Fibroblast of lung (primary cell): ENCODE measurements around the gene ITPA. TPM values are rescaled to one million over a fixed set of nuclear protein-coding genes. Genes with fewer than 3 reads are reported as not detected.

ENCODE experiments used
- DNase-seq, 2 donors: peaks; one replicate each; pipeline versions ENCODE4 v3.0.0 to v3.0.0-alpha.2; 2010; ENCODE audit warnings: low read depth in 2 of 2
- H2AFZ ChIP-seq: 2 replicates; pipeline ENCODE4 v1.5.1; 2012; ENCODE audit warnings: low read length, control low read depth, inconsistent platforms
- H3K27ac ChIP-seq: 2 replicates; pipeline ENCODE4 v1.5.1; 2011; ENCODE audit warnings: low read length, control low read depth; ENCODE audit not compliant: insufficient read depth
- H3K27me3 ChIP-seq: 2 replicates; pipeline ENCODE4 v1.5.1; 2011; ENCODE audit warnings: mild to moderate bottlenecking, low read length; ENCODE audit not compliant: control insufficient read depth, insufficient read depth
- H3K36me3 ChIP-seq: 2 replicates; pipeline ENCODE4 v1.5.1; 2011; ENCODE audit warnings: low read length; ENCODE audit not compliant: control insufficient read depth, insufficient read depth
- H3K4me1 ChIP-seq: 2 replicates; pipeline ENCODE4 v1.5.1; 2011; ENCODE audit warnings: low read length; ENCODE audit not compliant: control insufficient read depth, insufficient read depth; ENCODE audit errors: extremely low read depth
- H3K4me2 ChIP-seq: 2 replicates; pipeline ENCODE4 v1.5.1; 2011; ENCODE audit warnings: low read length, control low read depth; ENCODE audit not compliant: insufficient read depth; ENCODE audit errors: extremely low read depth
- H3K4me3 ChIP-seq, 4 experiments: fragments of 200-600 bp in 1 of 4; sonication (generic) in 1 of 4; replicated peaks in 1 of 4; 2 replicates each; pipeline ENCODE4 v1.5.1; 2011 to 2016; ENCODE audit warnings: low read length in 4 of 4, low read depth in 3 of 4, mild to moderate bottlenecking in 3 of 4, control low read depth in 2 of 4, inconsistent platforms in 1 of 4, mixed read lengths in 1 of 4; ENCODE audit not compliant: insufficient read depth in 1 of 4; ENCODE audit errors: control extremely low read depth in 1 of 4
- H3K79me2 ChIP-seq: 2 replicates; pipeline ENCODE4 v1.5.1; 2012; ENCODE audit warnings: mild to moderate bottlenecking, low read length, inconsistent platforms; ENCODE audit not compliant: control insufficient read depth, insufficient read depth
- H3K9ac ChIP-seq: 2 replicates; pipeline ENCODE4 v1.5.1; 2011; ENCODE audit warnings: mild to moderate bottlenecking, low read length, control low read depth; ENCODE audit not compliant: insufficient read depth
- H3K9me3 ChIP-seq: 2 replicates; pipeline ENCODE4 v1.5.1; 2012; ENCODE audit warnings: low read depth, low read length; ENCODE audit not compliant: control insufficient read depth, insufficient read depth
- H4K20me1 ChIP-seq: 2 replicates; pipeline ENCODE4 v1.5.1; 2011; ENCODE audit warnings: low read length; ENCODE audit not compliant: control insufficient read depth, insufficient read depth; ENCODE audit errors: extremely low read depth
- EZH2 ChIP-seq: IDR thresholded peaks from 2 replicates; pipeline ENCODE4 v1.5.1; 2012; ENCODE audit warnings: low read length, control low read depth, mild to moderate bottlenecking; ENCODE audit errors: missing control alignments
- polyA plus RNA-seq, 2 donors: library from polyadenylated mRNA; depleted of rRNA in 1 of 2; stranded (reverse) in 1 of 2; unstranded in 1 of 2; fragments of >200 nt; gene quantifications; 2 replicates each; pipeline ENCODE4 v1.2.1, GENCODE V29; 2011 to 2012; ENCODE audit warnings: missing spikeins in 1 of 2
- total RNA-seq: library from RNA; depleted of rRNA; stranded (reverse); fragments of >200 nt; gene quantifications from 2 replicates; pipeline ENCODE4 v1.2.1, GENCODE V29; 2014
- TF ChIP-seq, protein P1 (sequence below), 2 donors: IDR thresholded peaks in 1 of 2; conservative IDR thresholded peaks in 1 of 2; 1 replicate in 1 of 2; 2 replicates in 1 of 2; pipeline ENCODE4 v1.5.1; 2011 to 2012; ENCODE audit warnings: low read length in 2 of 2, control low read depth in 1 of 2, inconsistent platforms in 1 of 2, low read depth in 1 of 2, mild to moderate bottlenecking in 1 of 2

ITPA gene
- total and polyA plus RNA-seq, 2 donors (not counting 1 experiment from before 2014, with no cell fraction given) = 21.3 to 32.2 TPM

DNA sequence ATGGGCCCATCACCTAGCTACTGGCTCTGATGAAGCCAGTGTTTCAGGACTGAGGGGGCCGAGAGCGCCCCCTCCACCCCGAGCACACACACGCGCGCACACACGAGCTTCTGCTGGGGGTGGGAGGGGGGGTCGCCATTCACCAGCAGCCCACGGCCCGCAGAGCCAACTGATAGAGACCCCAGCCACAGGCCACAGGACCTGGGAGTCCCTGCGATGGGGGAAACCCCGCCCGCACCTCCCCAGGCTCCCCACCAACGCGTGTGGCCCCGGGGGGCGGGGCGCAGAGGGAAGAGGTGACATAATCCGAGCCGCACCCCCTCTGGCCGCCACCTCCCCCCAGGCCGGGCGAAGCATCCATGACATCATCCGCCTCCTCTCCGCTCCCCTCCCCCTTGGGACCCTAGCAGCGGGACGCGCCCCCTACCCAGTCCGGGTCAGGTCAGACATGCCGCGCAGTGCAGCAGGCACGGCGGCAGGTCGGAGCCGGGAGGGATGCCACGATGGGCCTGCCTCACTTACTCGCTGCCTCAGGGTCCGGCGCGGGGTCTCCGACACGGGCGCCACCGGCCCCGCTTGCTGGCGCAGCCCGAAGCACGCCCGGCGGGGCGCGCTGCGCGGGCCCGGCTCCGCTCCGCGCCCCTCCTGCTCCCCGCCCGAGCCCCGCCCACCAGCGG is 36.2 kb upstream of the ITPA start, which contains the start of gene LZTS3:
Gene LZTS3 (minus strand): TSS at position 617 of the 677 bp plus-strand sequence. CDS start 6,386 bp downstream, outside the sequence.
- peak within 1 kb of the TSS; percentile 75 to 87 (median 83) for H3K4me3 ChIP-seq
- no peaks in the 10 kb centered on the region for H4K20me1 ChIP-seq
- peaks cover 3% of the 10 kb centered on the region for H3K4me1 ChIP-seq
- TF ChIP-seq EZH2 = no peak
- TF ChIP-seq, protein P1, sequence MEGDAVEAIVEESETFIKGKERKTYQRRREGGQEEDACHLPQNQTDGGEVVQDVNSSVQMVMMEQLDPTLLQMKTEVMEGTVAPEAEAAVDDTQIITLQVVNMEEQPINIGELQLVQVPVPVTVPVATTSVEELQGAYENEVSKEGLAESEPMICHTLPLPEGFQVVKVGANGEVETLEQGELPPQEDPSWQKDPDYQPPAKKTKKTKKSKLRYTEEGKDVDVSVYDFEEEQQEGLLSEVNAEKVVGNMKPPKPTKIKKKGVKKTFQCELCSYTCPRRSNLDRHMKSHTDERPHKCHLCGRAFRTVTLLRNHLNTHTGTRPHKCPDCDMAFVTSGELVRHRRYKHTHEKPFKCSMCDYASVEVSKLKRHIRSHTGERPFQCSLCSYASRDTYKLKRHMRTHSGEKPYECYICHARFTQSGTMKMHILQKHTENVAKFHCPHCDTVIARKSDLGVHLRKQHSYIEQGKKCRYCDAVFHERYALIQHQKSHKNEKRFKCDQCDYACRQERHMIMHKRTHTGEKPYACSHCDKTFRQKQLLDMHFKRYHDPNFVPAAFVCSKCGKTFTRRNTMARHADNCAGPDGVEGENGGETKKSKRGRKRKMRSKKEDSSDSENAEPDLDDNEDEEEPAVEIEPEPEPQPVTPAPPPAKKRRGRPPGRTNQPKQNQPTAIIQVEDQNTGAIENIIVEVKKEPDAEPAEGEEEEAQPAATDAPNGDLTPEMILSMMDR (conservative IDR thresholded peaks at IDR 0.05 in 1 of 2, IDR thresholded peaks at IDR 0.05 in 1 of 2; ENCODE audit: low read depth in 1 of 2, low read length in 2 of 2) = no peak
- H3K36me3 ChIP-seq = no peaks in the 10 kb centered on the region
- H3K27me3 ChIP-seq = peaks cover 14% of the 10 kb centered on the region
- H3K9me3 ChIP-seq = no peaks in the 10 kb centered on the region
- peak within 1 kb of the TSS; percentile 93 for H3K4me2 ChIP-seq
- DNase-seq = peak; percentile 24 to 52
- peak within 1 kb of the TSS; percentile 59 for H3K27ac ChIP-seq
- no peaks in the 10 kb centered on the region for H3K79me2 ChIP-seq
- peak within 1 kb of the TSS; percentile 93 for H2AFZ ChIP-seq
- peak within 1 kb of the TSS; percentile 82 for H3K9ac ChIP-seq

DNA sequence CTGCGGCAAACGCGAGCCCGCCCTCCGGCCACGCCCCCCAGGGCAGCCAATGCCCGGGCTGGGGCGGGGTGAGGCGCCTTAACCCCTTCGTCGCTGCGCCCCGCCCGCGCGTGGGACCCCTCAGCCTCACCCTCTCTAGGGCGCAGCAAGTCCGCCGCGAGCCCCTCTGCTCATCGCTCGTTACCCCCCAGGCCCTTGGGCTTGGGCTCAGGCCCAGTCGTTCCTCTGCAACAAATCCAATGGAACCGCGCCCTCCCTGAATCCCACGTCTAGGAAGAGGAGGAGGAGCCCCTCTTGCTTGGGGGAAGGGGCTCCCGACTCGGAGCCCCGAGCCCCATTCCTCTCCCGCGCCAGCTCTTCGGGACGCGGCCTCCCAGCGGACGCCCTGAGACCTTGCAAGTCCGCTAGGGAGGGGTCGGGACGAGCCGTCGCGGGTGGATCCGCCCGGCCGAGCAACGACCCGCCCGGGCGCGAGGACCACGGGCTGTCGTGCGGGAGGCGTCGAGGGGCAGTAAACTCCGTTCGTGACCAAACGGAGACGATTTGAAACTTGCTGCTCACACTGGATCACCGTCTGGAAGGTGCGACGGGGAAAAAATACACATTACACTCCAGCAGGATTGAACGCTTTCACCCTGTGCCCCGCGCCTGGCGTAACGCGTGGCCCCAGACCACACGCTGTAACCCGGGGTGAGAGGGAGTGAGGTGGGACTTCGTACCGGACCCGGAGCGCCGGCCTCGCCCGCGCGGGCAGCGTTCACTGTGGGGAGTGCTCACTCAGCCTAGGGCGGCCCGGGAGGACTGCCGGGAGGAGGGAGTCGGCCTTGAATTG is 35.5 kb upstream of the ITPA start:
- peak overlapping the region; percentile 50 for H3K27ac ChIP-seq
- H2AFZ ChIP-seq = peak overlapping the region; percentile 93
- DNase-seq = peak; percentile 67 to 68
- H3K4me1 ChIP-seq = peaks cover 3% of the 10 kb centered on the region
- H4K20me1 ChIP-seq = no peaks in the 10 kb centered on the region
- H3K9ac ChIP-seq = peak overlapping the region; percentile 82
- H3K36me3 ChIP-seq = no peaks in the 10 kb centered on the region
- no peaks in the 10 kb centered on the region for H3K9me3 ChIP-seq
- no peak for TF ChIP-seq EZH2
- TF ChIP-seq, protein P1 (conservative IDR thresholded peaks at IDR 0.05 in 1 of 2, IDR thresholded peaks at IDR 0.05 in 1 of 2; ENCODE audit: low read depth in 1 of 2, low read length in 2 of 2) = peak in 1 of 2 donors; percentile 13
- peak overlapping the region; percentile 85 for H3K4me2 ChIP-seq
- peak overlapping the region; percentile 75 to 87 (median 83) for H3K4me3 ChIP-seq
- H3K79me2 ChIP-seq = no peaks in the 10 kb centered on the region
- H3K27me3 ChIP-seq = peaks cover 11% of the 10 kb centered on the region
